EH (cell line): ENCODE data around the gene INPP5A.
"Not testable (repeated sequence)": the region's sequence is repeated elsewhere in the genome, so short reads cannot be mapped to it uniquely, and the experiment has no call there.

ENCODE experiments used
- DNase-seq: peaks from one replicate; pipeline ENCODE4 v3.0.0-alpha.2; 2015; ENCODE audit warnings: low read depth

The INPP5A gene

GRCh38 chr10:132678436-132679216, 141.0 kb downstream of the INPP5A start:
- DNase-seq: no peak

- DNase-seq: no peak
These were observed 141.6 kb downstream of the INPP5A start for GRCh38 chr10:132679217-132679595.

GRCh38 chr10:132679640-132680039, 142.1 kb downstream of the INPP5A start:
- DNase-seq: no peak

GRCh38 chr10:132680741-132681140, 143.2 kb downstream of the INPP5A start:
- not testable (repeated sequence) for DNase-seq

GRCh38 chr10:132681858-132682755, 144.5 kb downstream of the INPP5A start:
- no peak for DNase-seq

GRCh38 chr10:132684164-132684891, 146.7 kb downstream of the INPP5A start:
- peak; percentile 74 for DNase-seq

- peak; percentile 58 for DNase-seq
These were observed 147.7 kb downstream of the INPP5A start for GRCh38 chr10:132685101-132685891.

- no peak for DNase-seq
These were observed 148.5 kb downstream of the INPP5A start for GRCh38 chr10:132685921-132686680.

- no peak for DNase-seq
These were observed 149.8 kb downstream of the INPP5A start for GRCh38 chr10:132687181-132687892.

GRCh38 chr10:132687893-132688579, 150.4 kb downstream of the INPP5A start:
- no peak for DNase-seq

- DNase-seq: no peak
These were observed 151.2 kb downstream of the INPP5A start for GRCh38 chr10:132688580-132689420.

- DNase-seq: no peak
These were observed 152.3 kb downstream of the INPP5A start for GRCh38 chr10:132689721-132690360.

- DNase-seq: no peak
These were observed 152.8 kb downstream of the INPP5A start for GRCh38 chr10:132690401-132690800.

GRCh38 chr10:132690821-132691610, 153.4 kb downstream of the INPP5A start:
- no peak for DNase-seq

GRCh38 chr10:132691711-132692153, 154.1 kb downstream of the INPP5A start:
- no peak for DNase-seq

- no peak for DNase-seq
These were observed 154.7 kb downstream of the INPP5A start for GRCh38 chr10:132692311-132692710.

GRCh38 chr10:132693676-132694075, 156.1 kb downstream of the INPP5A start:
- peak; percentile 8 for DNase-seq
